Peyer's patch (tissue), 4 donors: ENCODE measurements around the gene SBNO1. TPM values are rescaled to one million over a fixed set of nuclear protein-coding genes. Genes with fewer than 3 reads are reported as not detected.

Experiments
- DNase-seq, 3 donors: peaks; one replicate each; pipeline ENCODE4 v3.0.0-alpha.2; 2017 to 2019
- H3K27ac ChIP-seq, 4 donors: fragments of 200-600 bp; sonication (generic); one replicate each; pipeline ENCODE4 v1.5.1; 2016 to 2019
- H3K27me3 ChIP-seq, 2 donors: fragments of 200-600 bp; sonication (generic); one replicate each; pipeline ENCODE4 v1.5.1; 2019
- H3K36me3 ChIP-seq, 3 donors: fragments of 200-600 bp; sonication (generic); one replicate each; pipeline ENCODE4 v1.5.1; 2016 to 2019
- H3K4me1 ChIP-seq, 4 donors: fragments of 200-600 bp; sonication (generic); one replicate each; pipeline ENCODE4 v1.5.1; 2016 to 2019
- H3K4me3 ChIP-seq, 4 donors: fragments of 200-600 bp; sonication (generic); 1 replicate in 3 of 4; 2 replicates in 1 of 4; pipeline ENCODE4 v1.5.1; 2016 to 2019; ENCODE audit warnings: mild to moderate bottlenecking in 1 of 4
- H3K9me3 ChIP-seq, 4 donors: fragments of 200-600 bp; sonication (generic); one replicate each; pipeline ENCODE4 v1.5.1; 2016 to 2019; ENCODE audit warnings: mild to moderate bottlenecking in 1 of 4
- POLR2A ChIP-seq, 2 donors: fragments of 450-650 bp; IDR thresholded peaks; one replicate each; pipeline ENCODE4 v1.5.1; 2017; ENCODE audit warnings: antibody characterized with exemption in 2 of 2, mild to moderate bottlenecking in 2 of 2, moderate library complexity in 2 of 2
- total RNA-seq, 4 donors: library from RNA; depleted of rRNA; stranded (reverse); fragments of >200 nt; gene quantifications; one replicate each; pipeline ENCODE4 v1.1.0, GENCODE V29; 2016
- TF ChIP-seq, protein P1 (sequence below), 6 experiments: fragments of 450-650 bp in 4 of 6; fragments of 200-600 bp in 2 of 6; sonication (generic) in 1 of 6; IDR thresholded peaks; one replicate each; pipeline ENCODE4 v1.5.1; 2017 to 2019; ENCODE audit warnings: antibody characterized with exemption in 6 of 6, mild to moderate bottlenecking in 3 of 6, moderate library complexity in 1 of 6

Gene SBNO1
- total RNA-seq, 4 donors from 2014 or later = 16.2 to 23.9 (median 18.8) TPM

DNA sequence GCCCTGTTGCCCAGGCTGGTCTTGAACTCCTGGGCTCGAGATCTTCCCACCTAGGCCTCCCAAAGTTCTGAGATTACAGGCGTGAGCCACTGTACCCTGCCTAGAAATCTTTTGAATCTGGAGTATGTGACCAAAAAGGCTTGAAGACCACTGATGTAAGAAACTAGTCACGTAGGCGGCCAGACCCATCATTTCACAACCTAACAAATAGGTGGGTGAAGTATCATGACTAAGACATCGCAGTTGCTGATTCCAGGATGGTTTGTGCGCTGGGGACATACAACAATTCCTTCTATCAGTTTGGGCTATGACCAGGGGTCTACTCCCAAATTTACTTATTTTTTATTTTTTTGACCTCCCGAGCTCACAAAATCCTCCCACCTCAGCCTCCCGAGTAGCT is 81.2 kb downstream of the SBNO1 start:
- no peak overlapping the region for H3K4me3 ChIP-seq
- DNase-seq = no peak
- no peaks in the 10 kb centered on the region for H3K9me3 ChIP-seq
- TF ChIP-seq, protein P1, sequence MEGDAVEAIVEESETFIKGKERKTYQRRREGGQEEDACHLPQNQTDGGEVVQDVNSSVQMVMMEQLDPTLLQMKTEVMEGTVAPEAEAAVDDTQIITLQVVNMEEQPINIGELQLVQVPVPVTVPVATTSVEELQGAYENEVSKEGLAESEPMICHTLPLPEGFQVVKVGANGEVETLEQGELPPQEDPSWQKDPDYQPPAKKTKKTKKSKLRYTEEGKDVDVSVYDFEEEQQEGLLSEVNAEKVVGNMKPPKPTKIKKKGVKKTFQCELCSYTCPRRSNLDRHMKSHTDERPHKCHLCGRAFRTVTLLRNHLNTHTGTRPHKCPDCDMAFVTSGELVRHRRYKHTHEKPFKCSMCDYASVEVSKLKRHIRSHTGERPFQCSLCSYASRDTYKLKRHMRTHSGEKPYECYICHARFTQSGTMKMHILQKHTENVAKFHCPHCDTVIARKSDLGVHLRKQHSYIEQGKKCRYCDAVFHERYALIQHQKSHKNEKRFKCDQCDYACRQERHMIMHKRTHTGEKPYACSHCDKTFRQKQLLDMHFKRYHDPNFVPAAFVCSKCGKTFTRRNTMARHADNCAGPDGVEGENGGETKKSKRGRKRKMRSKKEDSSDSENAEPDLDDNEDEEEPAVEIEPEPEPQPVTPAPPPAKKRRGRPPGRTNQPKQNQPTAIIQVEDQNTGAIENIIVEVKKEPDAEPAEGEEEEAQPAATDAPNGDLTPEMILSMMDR (IDR thresholded peaks at IDR 0.05) = no peak
- no peak for TF ChIP-seq POLR2A (IDR thresholded peaks at IDR 0.05)
- H3K36me3 ChIP-seq = no peaks in the 10 kb centered on the region
- no peaks in the 10 kb centered on the region for H3K4me1 ChIP-seq
- no peaks in the 10 kb centered on the region for H3K27me3 ChIP-seq
- H3K27ac ChIP-seq = no peak overlapping the region

DNA sequence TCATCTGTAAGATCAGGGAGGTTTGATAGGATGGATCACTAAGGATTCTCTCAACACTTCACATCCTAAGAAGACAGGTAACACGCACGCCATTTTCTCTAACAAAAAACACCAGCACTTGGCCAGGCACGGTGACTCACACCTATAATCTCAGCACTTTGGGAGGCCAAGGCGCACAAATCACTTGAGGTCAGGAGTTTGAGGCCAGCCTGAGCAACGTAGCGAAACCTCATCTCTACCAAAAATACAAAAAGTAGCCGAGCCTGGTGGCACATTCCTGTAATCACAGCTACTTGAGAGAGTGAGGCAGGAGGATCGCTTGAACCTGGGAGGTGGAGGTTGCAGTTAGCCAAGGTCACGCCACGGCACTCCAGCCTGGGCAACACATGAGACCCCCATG is 82.5 kb downstream of the SBNO1 start:
- TF ChIP-seq POLR2A (IDR thresholded peaks at IDR 0.05) = no peak
- TF ChIP-seq, protein P1 (IDR thresholded peaks at IDR 0.05) = no peak
- Histone ChIP-seq H3K9me3 (no peaks in the 10 kb centered on the region), H3K4me3 (no peak overlapping the region), H3K36me3 (no peaks in the 10 kb centered on the region), H3K4me1 (no peaks in the 10 kb centered on the region), H3K27ac (no peak overlapping the region), H3K27me3 (no peaks in the 10 kb centered on the region)
- DNase-seq = peak in 1 of 3 donors; percentile 21

DNA sequence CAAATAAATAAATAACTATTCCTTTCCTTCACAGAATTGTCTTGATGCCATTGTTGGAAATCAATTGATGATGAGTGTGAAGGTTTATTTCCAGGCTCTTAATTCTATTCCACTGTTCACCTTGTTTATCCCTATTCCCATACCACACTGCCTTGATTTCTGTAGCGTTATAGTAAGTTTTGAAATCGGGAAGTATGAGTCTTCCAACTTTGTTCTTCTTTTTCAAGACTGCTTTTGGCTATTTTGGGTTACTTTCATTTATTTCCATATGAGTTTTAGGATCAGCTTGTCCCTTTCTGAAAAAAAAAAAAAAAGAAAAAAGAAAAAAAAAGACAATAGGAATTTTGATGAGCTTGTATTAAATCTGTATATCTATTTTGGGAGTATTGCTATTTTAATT is 83.7 kb downstream of the SBNO1 start:
- DNase-seq = no peak
- Histone ChIP-seq H3K4me1 (no peaks in the 10 kb centered on the region), H3K4me3 (no peak overlapping the region), H3K27ac (no peak overlapping the region), H3K27me3 (no peaks in the 10 kb centered on the region), H3K36me3 (no peaks in the 10 kb centered on the region), H3K9me3 (no peaks in the 10 kb centered on the region)
- TF ChIP-seq POLR2A (IDR thresholded peaks at IDR 0.05) = no peak
- TF ChIP-seq, protein P1 (IDR thresholded peaks at IDR 0.05) = no peak

DNA sequence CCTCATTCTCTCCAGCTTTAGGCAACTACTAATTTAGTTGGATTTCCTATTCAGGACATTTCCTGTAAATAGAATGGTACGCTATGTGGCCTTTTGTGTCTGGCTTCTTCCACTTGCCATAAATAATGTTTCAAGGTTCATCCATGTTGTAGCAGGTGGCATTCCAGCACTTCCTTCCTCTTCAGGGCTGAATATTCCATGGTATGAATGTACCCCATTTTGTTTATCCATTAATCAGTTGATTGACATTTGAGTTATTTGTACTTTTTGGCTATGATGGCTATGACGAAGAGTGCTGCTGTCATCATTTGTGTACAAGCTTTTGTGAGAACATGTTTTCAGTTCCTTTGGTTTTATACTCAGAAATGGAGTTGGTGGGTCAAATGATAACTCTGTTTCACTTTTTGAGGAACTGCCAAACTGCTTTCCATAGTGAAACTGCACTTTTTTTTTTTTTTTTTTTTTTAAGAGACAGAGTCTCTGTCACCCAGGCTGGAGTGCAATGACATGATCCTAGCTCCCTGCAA is 86.5 kb downstream of the SBNO1 start:
- Histone ChIP-seq H3K4me3 (no peak overlapping the region), H3K36me3 (no peaks in the 10 kb centered on the region), H3K9me3 (no peaks in the 10 kb centered on the region), H3K4me1 (no peaks in the 10 kb centered on the region), H3K27me3 (no peaks in the 10 kb centered on the region), H3K27ac (peak overlapping the region in 2 of 4 donors; percentile 2 to 50)
- TF ChIP-seq, protein P1 (IDR thresholded peaks at IDR 0.05) = no peak
- no peak for TF ChIP-seq POLR2A (IDR thresholded peaks at IDR 0.05)
- DNase-seq = peak in 1 of 3 donors; percentile 21

DNA sequence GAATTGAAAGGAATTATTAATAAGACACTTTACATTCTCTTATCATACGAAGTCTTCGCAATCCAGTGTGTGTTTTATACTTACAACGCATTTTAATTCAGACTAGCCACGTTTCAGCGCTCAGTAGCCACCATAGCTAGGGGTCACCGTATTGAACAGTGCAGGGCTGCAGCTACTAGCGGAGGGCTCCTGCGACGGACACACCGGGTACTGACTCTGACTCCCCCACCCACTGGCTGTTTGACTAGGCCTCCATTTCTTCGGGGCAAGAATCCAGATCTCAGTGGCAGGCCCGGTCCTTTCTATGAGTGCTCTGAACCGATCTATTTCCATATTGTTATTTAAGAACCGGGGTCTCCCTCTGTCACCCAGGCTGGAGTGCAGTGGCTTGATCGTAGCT is 91.5 kb downstream of the SBNO1 start:
- H3K9me3 ChIP-seq = no peaks in the 10 kb centered on the region
- TF ChIP-seq, protein P1 (IDR thresholded peaks at IDR 0.05) = no peak
- no peak for TF ChIP-seq POLR2A (IDR thresholded peaks at IDR 0.05)
- peaks cover 0 to 26% (median 12%) of the 10 kb centered on the region in 4 donors for H3K4me1 ChIP-seq
- no peak overlapping the region for H3K27ac ChIP-seq
- peak in 1 of 3 donors; percentile 41 for DNase-seq
- H3K27me3 ChIP-seq = no peaks in the 10 kb centered on the region
- no peak overlapping the region for H3K4me3 ChIP-seq
- H3K36me3 ChIP-seq = no peaks in the 10 kb centered on the region
